Ramos (cell line): Measurements from ENCODE around the gene C13orf46.

Source experiments
- in situ Hi-C: fragments of 300-500 bp; cut with MboI; formaldehyde crosslinking; loops from one replicate; pipeline ENCODE4 v1.14.3; 2022; ENCODE audit warnings: low sequenced_read_pairs; ENCODE audit not compliant: unreplicated experiment

Gene C13orf46

GRCh38 chr13:113943821-113944565 lies 29.9 kb downstream of the C13orf46 start:
- in situ Hi-C loops: no loop called here

DNA sequence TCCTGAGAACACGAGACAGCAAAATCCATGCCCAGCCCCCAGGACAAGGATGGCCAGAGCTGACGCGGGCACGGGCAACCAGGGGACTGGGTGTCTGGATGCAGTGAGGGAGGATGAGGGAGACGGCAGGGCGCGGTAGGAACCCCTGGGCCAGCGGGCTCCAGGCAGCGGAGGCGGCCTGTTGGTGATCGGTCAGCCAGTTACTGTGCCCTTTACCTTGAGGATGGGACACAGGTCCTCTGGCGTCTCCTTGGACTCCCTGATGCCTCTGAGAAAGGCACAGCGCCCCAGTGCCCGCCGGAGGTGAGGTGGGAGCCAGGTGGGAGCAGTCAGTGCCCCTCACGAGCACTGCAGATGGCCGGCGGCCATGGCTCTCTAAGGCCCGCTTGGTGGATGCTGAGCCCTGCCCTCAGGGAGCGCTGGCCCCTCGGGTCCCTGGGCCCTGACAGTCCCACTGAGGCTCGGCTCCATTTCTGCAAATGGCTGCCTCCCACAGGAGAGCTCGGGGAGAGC lies 31.2 kb downstream of the C13orf46 start:
- in situ Hi-C loops: no loop called here

DNA sequence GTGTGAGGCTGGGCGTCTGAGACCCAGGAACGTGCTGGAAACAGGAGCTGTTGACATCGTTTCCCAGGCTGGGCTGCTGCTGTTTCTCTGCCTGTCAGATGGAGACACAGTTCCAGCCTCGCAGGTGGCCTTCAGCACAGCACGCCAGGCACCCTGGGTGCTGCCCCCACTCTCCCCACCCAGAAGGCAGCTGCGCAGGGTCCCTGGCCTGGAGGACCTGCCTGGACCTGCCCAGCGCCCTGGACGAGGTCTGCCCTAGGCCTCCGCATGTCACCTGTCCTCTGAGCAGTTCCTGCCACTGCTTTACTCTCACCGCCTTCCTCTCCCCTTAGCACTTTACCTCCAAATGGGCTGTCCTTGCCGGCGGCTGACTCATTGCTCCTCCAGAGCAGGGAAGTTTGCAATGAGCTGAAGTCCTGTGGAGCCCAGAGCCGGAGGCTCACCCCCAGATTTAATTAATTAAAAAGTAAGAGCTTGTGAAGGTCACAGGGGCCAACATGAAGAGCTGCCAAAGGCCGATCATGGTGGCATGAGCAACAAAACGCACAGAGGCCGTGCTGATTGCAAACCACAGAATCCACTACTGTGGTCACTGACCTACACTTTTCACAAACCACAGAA lies 32.2 kb downstream of the C13orf46 start:
- in situ Hi-C loops: no loop called here

- in situ Hi-C loops: no loop called here
Observed at GRCh38 chr13:113939944-113940297, 34.0 kb downstream of the C13orf46 start.

- in situ Hi-C loops: no loop called here
Observed at GRCh38 chr13:113939129-113939943, 34.5 kb downstream of the C13orf46 start.

- in situ Hi-C loops: no loop called here
Observed at GRCh38 chr13:113938716-113939115, 35.2 kb downstream of the C13orf46 start.

GRCh38 chr13:113938246-113938645 lies 35.6 kb downstream of the C13orf46 start:
- in situ Hi-C loops: no loop called here

- in situ Hi-C loops: no loop called here
Observed at GRCh38 chr13:113937527-113938180, 36.2 kb downstream of the C13orf46 start.

DNA sequence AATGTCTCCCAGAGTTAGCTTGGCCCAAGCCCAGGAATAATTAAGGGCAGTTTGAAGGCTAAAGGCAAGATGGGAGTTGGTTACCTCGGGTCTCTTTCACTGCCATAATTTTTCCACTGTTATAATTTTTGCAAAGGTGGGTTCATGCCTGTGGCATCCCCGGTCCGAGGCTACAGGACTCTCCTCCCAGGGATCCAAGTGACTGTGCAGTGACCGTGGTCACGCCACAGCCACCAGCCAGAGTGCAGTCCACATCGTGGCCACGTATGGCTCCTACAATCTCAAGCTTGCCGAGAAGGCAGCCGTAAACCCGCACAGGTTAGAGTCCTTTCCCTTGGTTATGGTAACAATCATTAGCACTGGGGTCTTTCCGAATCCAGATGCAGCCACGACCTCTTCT lies 36.8 kb downstream of the C13orf46 start:
- in situ Hi-C loops: no loop called here

- in situ Hi-C loops: no loop called here
Observed at GRCh38 chr13:113936166-113936965, 37.5 kb downstream of the C13orf46 start.

GRCh38 chr13:113935001-113935844 lies 38.7 kb downstream of the C13orf46 start:
- in situ Hi-C loops: no loop called here

DNA sequence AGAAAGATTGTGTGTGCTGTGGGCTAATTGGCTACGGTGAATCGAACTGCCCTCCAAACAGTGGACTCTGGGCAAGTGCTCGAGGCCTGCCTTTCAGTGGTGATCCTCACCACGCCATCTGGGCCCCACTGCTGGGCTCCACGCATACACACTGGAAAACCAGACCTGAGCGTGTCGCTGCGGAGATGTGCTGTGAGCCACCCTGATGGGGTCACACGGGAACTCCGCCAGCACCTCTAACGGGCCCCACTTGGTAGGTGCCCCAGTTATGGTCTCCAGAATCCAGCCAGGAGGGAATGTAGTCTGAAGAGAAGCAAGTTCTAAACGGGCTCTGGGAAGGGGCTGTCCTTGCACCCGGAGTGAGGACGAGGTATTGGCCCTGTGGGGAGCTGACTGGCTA lies 39.3 kb downstream of the C13orf46 start:
- in situ Hi-C loops: no loop called here

DNA sequence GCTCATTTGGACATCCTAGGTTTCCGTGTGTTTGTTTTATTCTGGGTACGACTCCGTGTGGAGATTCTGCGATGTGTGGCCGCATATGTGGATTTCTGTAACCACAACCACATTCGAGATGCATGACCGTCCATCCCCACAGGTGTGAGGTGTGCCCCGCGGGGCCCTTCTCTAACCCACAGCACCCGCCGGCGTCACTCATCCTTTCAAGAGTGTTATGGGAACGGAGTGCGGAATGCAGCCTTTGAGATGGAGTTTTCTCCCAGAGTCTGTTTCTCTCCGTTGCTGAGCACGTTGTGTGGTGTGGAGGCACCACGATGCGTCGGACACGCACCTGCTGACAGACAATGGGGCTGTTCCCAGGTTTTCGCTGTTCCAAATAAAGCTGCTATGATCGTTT lies 40.0 kb downstream of the C13orf46 start:
- in situ Hi-C loops: no loop called here

GRCh38 chr13:113931841-113932459 lies 41.9 kb downstream of the C13orf46 start:
- in situ Hi-C loops: no loop called here

- in situ Hi-C loops: no loop called here
Observed at GRCh38 chr13:113930671-113931637, 42.9 kb downstream of the C13orf46 start.

- in situ Hi-C loops: no loop called here
Observed at GRCh38 chr13:113929628-113930615, 44.0 kb downstream of the C13orf46 start.
